HepG2 (cell line): ENCODE data around the gene DND1. TPM values are rescaled to one million over a fixed set of nuclear protein-coding genes. Genes with fewer than 3 reads are reported as not detected.
A peak's percentile ranks its signal among the peaks of the same experiment; 100 is the strongest.

Source experiments
- GATAD2A ChIP-seq: IDR thresholded peaks from 2 replicates; pipeline ENCODE4 v1.6.1; 2016
- GMEB2 ChIP-seq: IDR thresholded peaks from 2 replicates; pipeline ENCODE4 v1.6.1; 2016; ENCODE audit warnings: missing biosample characterization, missing genetic modification reagents, low read depth
- HIVEP1 ChIP-seq: sonication (generic); formaldehyde crosslinking; IDR thresholded peaks from 2 replicates; pipeline ENCODE4 v1.4.0; 2020; ENCODE audit warnings: mild to moderate bottlenecking, missing genetic modification reagents
- IKZF4 ChIP-seq: sonication (generic); formaldehyde crosslinking; IDR thresholded peaks from 2 replicates; pipeline ENCODE4 v1.5.1; 2020; ENCODE audit warnings: borderline replicate concordance, mild to moderate bottlenecking, low read depth, missing genetic modification reagents; ENCODE audit errors: not compliant biosample characterization
- KLF12 ChIP-seq: sonication (generic); formaldehyde crosslinking; IDR thresholded peaks from 2 replicates; pipeline ENCODE4 v1.4.0; 2020; ENCODE audit warnings: missing genetic modification reagents, borderline replicate concordance
- MED1 ChIP-seq: sonication (generic); formaldehyde crosslinking; IDR thresholded peaks from 2 replicates; pipeline ENCODE4 v1.4.0; 2020; ENCODE audit warnings: missing genetic modification reagents
- PCBP2 ChIP-seq: fragments of 200-400 bp; formaldehyde crosslinking; optimal IDR thresholded peaks from 2 replicates; pipeline ENCODE3; 2018; ENCODE audit warnings: low read length, low read depth; ENCODE audit not compliant: poor library complexity, severe bottlenecking
- TAF1 ChIP-seq: sonication (generic); formaldehyde crosslinking; IDR thresholded peaks from 2 replicates; pipeline ENCODE4 v1.4.0; 2020; ENCODE audit warnings: missing genetic modification reagents
- ZBTB21 ChIP-seq: sonication (generic); formaldehyde crosslinking; IDR thresholded peaks from 2 replicates; pipeline ENCODE4 v1.4.0; 2020; ENCODE audit warnings: missing genetic modification reagents
- ZBTB46 ChIP-seq: sonication (generic); formaldehyde crosslinking; IDR thresholded peaks from 2 replicates; pipeline ENCODE4 v1.4.0; 2020; ENCODE audit warnings: mild to moderate bottlenecking, missing genetic modification reagents, borderline replicate concordance
- ZBTB8A ChIP-seq: sonication (generic); formaldehyde crosslinking; IDR thresholded peaks from 2 replicates; pipeline ENCODE4 v1.4.0; 2020; ENCODE audit warnings: mild to moderate bottlenecking, low read depth, missing genetic modification reagents, borderline replicate concordance
- ZNF414 ChIP-seq: sonication (generic); formaldehyde crosslinking; IDR thresholded peaks from 2 replicates; pipeline ENCODE4 v1.5.0; 2020; ENCODE audit warnings: missing genetic modification reagents
- ZNF761 ChIP-seq: sonication (generic); formaldehyde crosslinking; conservative IDR thresholded peaks from 2 replicates; pipeline ENCODE4 v1.4.0; 2020; ENCODE audit warnings: mild to moderate bottlenecking, missing genetic modification reagents
- ZNF879 ChIP-seq: sonication (generic); formaldehyde crosslinking; IDR thresholded peaks from 2 replicates; pipeline ENCODE4 v1.8.1; 2023; ENCODE audit warnings: missing genetic modification reagents
- ZSCAN20 ChIP-seq: sonication (generic); formaldehyde crosslinking; IDR thresholded peaks from 2 replicates; pipeline ENCODE4 v1.4.0; 2020; ENCODE audit warnings: missing genetic modification reagents, mild to moderate bottlenecking, borderline replicate concordance
- polyA plus RNA-seq, 8 experiments: library from polyadenylated mRNA; depleted of rRNA in 3 of 8; stranded (reverse) in 7 of 8; unstranded in 1 of 8; fragments of >200 nt; fragmentation: Illumina TruSeq in 4 of 8; extraction: Trizol in 4 of 8; gene quantifications; 2 replicates each; pipeline versions ENCODE4 v1.2.1 to v1.2.3, GENCODE V29; 2011 to 2016; ENCODE audit warnings: low read depth in 4 of 8, missing spikeins in 1 of 8, mixed read lengths in 1 of 8; ENCODE audit not compliant: insufficient read depth in 1 of 8
- total RNA-seq, 5 experiments: library from RNA; depleted of rRNA; stranded (reverse); fragments of >200 nt; fragmentation: Illumina TruSeq; extraction: Trizol; gene quantifications; 2 replicates each; pipeline ENCODE4 v1.2.3, GENCODE V29; 2016; ENCODE audit warnings: low read depth in 1 of 5
- TF ChIP-seq, protein P1 (sequence below): sonication (generic); formaldehyde crosslinking; IDR thresholded peaks from 2 replicates; pipeline ENCODE4 v1.4.0; 2020; ENCODE audit warnings: missing genetic modification reagents
- TF ChIP-seq, protein P2 (sequence below): sonication (generic); formaldehyde crosslinking; IDR thresholded peaks from 2 replicates; pipeline ENCODE4 v1.5.0; 2020; ENCODE audit warnings: mild to moderate bottlenecking, missing genetic modification reagents
- TF ChIP-seq, protein P3 (sequence below), 2 experiments: sonication (generic) in 1 of 2; formaldehyde crosslinking in 1 of 2; IDR thresholded peaks; 2 replicates each; pipeline versions ENCODE4 v1.5.1 to v1.6.1; 2011 to 2020; ENCODE audit warnings: borderline replicate concordance in 1 of 2, low read depth in 1 of 2, low read length in 1 of 2, mild to moderate bottlenecking in 1 of 2, missing genetic modification reagents in 1 of 2, moderate library complexity in 1 of 2

DND1 gene
- total and polyA plus RNA-seq, 2 of the 13 experiments (the other 11 are each of a cell fraction or from before 2014, with no cell fraction given), result 0.48 to 0.55 TPM

GRCh38 chr5:140690941-140691924 is 17.9 kb upstream of the DND1 start, which contains the start of the genes HARS1 and HARS2 (continued):
- TF ChIP-seq ZBTB46, result no peak
- TF ChIP-seq ZNF879, result peak; percentile 81; the same call in 1 of the 2 replicates
- TF ChIP-seq, protein P1, sequence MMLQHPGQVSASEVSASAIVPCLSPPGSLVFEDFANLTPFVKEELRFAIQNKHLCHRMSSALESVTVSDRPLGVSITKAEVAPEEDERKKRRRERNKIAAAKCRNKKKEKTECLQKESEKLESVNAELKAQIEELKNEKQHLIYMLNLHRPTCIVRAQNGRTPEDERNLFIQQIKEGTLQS (CRISPR knock-in tag), result 0 out of 2 replicates have a peak, but pooled peaks have one; percentile 10
- TF ChIP-seq ZNF414 (CRISPR knock-in tag), result peak; percentile 59; the same call in 1 of the 2 replicates
- peak; percentile 62; the same call in 1 of the 2 replicates for TF ChIP-seq HIVEP1
- TF ChIP-seq MED1 (CRISPR knock-in tag), result peak; percentile 84
- TF ChIP-seq ZBTB8A, result no peak
- TF ChIP-seq GMEB2, result no peak
- TF ChIP-seq ZNF761, result no peak
- no peak for TF ChIP-seq ZBTB21 (CRISPR knock-in tag)
- TF ChIP-seq IKZF4, result peak; percentile 88
- peak; percentile 80; the same call in 1 of the 2 replicates for TF ChIP-seq ZSCAN20 (CRISPR knock-in tag)
- peak; percentile 83; the same call in 1 of the 2 replicates for TF ChIP-seq KLF12 (CRISPR knock-in tag)
- TF ChIP-seq, protein P2, sequence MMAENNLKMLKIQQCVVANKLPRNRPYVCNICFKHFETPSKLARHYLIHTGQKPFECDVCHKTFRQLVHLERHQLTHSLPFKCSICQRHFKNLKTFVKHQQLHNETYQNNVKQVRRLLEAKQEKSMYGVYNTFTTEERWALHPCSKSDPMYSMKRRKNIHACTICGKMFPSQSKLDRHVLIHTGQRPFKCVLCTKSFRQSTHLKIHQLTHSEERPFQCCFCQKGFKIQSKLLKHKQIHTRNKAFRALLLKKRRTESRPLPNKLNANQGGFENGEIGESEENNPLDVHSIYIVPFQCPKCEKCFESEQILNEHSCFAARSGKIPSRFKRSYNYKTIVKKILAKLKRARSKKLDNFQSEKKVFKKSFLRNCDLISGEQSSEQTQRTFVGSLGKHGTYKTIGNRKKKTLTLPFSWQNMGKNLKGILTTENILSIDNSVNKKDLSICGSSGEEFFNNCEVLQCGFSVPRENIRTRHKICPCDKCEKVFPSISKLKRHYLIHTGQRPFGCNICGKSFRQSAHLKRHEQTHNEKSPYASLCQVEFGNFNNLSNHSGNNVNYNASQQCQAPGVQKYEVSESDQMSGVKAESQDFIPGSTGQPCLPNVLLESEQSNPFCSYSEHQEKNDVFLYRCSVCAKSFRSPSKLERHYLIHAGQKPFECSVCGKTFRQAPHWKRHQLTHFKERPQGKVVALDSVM, result peak; percentile 56; the same call in 1 of the 2 replicates
- TF ChIP-seq, protein P3, sequence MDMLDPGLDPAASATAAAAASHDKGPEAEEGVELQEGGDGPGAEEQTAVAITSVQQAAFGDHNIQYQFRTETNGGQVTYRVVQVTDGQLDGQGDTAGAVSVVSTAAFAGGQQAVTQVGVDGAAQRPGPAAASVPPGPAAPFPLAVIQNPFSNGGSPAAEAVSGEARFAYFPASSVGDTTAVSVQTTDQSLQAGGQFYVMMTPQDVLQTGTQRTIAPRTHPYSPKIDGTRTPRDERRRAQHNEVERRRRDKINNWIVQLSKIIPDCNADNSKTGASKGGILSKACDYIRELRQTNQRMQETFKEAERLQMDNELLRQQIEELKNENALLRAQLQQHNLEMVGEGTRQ (IDR thresholded peaks at IDR 0.05; ENCODE audit: low read depth, low read length), result no peak
- TF ChIP-seq, protein P3 (CRISPR knock-in tag; IDR thresholded peaks at IDR 0.05; ENCODE audit: borderline replicate concordance), result no peak
- no peak for TF ChIP-seq PCBP2
- peak; percentile 69 for TF ChIP-seq GATAD2A (CRISPR knock-in tag)
- peak; percentile 90 for TF ChIP-seq TAF1
